Ecto neural progenitor cell (in vitro differentiated cells): ENCODE measurements around the gene GHDC.
A peak's percentile ranks its signal among the peaks of the same experiment; 100 is the strongest.
"Not testable (repeated sequence)": the region's sequence is repeated elsewhere in the genome, so short reads cannot be mapped to it uniquely, and the experiment has no call there.

Source experiments
- DNase-seq: peaks from one replicate; pipeline ENCODE4 v3.0.0-alpha.2; 2018; ENCODE audit warnings: low spot score

GHDC gene, protein sequence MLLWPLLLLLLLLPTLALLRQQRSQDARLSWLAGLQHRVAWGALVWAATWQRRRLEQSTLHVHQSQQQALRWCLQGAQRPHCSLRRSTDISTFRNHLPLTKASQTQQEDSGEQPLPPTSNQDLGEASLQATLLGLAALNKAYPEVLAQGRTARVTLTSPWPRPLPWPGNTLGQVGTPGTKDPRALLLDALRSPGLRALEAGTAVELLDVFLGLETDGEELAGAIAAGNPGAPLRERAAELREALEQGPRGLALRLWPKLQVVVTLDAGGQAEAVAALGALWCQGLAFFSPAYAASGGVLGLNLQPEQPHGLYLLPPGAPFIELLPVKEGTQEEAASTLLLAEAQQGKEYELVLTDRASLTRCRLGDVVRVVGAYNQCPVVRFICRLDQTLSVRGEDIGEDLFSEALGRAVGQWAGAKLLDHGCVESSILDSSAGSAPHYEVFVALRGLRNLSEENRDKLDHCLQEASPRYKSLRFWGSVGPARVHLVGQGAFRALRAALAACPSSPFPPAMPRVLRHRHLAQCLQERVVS

GRCh38 chr17:42193969-42194899 is at the start of gene GHDC:
Gene GHDC (minus strand): TSS chr17:42194494. CDS start chr17:42193581, 913 bp downstream.
- peak; percentile 86 for DNase-seq

DNA sequence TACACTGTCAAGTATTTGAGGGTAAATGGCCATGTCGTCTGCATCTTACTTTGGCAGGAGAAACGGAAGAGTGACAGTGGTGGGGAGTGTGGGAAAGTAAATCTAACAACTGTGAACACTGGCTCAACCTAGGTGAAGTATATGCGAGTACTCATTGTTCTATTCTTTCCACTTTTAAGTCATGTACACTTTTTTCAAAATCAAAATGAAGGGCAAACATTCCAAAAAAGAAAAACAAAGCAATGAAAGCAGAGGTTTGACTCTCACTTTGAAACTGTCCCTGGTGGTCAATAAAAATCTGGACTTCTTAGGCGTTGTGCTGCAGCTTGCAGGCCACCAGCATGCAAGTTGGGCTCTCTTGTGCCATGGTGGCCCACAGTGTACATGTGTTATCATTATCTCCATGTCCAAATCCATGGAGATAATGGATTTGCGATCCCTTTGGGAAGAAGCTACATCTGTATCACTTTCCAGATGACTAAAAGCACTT is 49.2 kb upstream of the GHDC start:
- DNase-seq: no peak

GRCh38 chr17:42241871-42242270 is 47.6 kb upstream of the GHDC start:
- DNase-seq: no peak

- DNase-seq: not testable (repeated sequence)
Measured at GRCh38 chr17:42240863-42241262, 46.6 kb upstream of the GHDC start.

- DNase-seq: no peak
Measured at GRCh38 chr17:42240201-42240600, 45.9 kb upstream of the GHDC start.

GRCh38 chr17:42239576-42239975 is 45.3 kb upstream of the GHDC start:
- not testable (repeated sequence) for DNase-seq

DNA sequence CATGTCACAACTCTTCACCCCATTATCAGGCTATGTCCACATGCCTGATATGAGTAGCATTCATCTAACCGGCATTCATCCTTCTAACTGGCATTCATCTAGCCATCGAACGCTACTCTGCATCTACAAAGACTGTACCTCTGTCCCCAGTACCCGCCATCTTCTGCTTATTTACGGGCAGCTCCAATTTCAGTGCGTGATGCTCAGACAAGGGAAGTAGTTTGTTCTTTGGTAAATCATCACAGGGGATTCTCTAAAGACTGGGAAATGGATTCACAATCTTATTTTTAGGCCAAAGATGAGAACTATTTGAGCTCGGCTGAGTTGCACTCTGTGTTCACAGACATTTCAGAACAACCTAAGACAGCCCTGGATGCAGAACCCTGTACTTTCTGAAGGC is 42.5 kb upstream of the GHDC start:
- no peak for DNase-seq

DNA sequence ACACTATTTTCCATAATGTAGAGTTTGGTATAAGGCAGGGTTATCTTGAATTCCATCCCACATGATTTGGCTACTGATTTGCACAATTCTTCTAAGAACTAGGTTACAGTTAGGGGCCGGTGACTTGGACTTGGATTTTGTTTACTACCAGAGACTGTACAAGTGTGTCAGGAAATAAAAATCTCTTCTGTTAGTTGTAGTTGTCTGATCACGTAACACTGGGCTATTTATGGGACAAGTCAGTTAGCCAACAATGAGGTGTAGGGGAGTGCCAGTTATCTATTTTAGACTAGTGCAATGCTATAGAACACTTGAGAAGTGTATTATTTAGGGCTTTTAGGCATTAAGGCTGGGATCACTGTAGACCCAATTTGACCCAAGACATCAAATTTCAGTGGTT is 39.7 kb upstream of the GHDC start:
- DNase-seq: no peak

- DNase-seq: no peak
Measured at GRCh38 chr17:42233156-42233555, 38.9 kb upstream of the GHDC start.

DNA sequence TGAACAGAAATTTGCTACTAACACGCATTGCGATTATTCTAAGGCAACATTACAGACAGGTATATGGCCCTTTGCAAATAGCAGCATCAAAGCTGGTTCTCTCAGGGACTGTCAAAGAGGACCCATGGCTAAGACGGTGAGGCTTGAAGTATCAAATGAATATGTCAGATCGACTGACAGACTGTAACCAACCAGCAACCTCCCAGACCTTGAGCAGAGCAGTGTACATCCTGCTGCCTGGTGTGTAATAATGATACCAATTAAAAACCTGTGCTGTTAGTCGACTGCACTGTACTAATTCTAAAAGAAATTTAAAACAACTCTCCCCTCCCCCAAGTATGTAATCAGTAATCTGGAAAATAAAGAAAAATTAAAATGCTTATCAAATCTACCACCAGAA is 35.9 kb upstream of the GHDC start:
- no peak for DNase-seq

DNA sequence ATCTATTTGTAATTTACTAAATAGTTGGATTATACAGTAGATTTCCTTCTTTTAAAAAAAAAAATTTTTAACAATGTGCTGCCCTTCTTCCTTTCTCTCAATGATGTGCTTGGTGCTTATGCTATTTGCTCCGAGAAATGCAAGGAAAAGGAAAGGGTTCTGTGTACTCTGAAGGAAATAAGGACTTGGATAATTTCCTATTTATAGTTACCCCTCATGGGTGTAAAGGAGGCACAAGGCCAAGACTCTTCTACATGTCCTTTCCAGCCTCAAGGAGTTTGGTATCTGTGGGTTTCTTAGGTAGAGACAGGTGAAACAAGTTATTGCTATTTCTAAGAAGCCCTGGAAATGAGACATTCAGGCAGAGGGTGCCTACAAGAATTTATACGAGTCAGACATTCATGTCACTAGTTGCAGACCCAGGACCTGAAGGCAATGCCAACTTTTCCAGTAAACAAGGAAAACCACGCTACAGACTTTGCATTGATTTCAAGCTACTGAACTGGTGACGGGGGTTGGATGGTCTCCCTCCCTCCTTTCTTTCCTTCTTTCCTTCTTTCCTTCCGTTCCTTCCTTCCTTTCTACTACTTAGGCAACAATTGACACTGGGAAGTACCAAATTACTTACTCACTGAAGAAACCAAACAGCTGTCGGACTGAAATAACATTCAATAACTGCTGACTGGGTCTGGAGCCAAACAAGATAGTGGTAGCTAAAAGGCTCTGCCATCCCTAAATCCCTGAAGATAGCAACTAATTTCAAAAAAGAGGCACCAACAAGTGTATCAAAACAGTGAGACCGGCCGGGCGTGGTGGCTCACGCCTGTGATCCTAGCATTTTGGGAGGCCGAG is 33.8 kb upstream of the GHDC start:
- no peak for DNase-seq

GRCh38 chr17:42225646-42226045 is 31.4 kb upstream of the GHDC start:
- no peak for DNase-seq

DNA sequence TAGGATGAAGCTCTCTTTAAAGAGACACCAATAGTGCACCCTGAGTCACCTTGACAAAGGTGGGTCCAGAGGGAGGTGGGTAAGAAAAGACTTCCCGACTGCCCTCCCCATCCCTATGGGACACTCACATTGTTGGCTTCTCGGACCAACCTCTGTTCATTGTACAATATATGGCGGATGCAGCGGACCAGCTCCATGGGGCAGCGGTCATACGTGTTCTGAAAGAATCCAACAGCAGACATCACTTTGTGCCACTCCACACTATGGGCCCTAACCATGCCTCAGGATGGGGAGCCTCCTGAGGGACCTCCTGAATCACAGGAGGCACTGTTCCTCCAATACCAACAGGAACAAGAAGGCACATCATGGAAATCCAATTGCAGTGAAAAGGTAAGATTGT is 30.4 kb upstream of the GHDC start:
- DNase-seq: no peak

GRCh38 chr17:42221886-42222745 is 27.8 kb upstream of the GHDC start:
- peak; percentile 72 for DNase-seq

GRCh38 chr17:42219280-42219679 is 25.0 kb upstream of the GHDC start:
- not testable (repeated sequence) for DNase-seq

GRCh38 chr17:42214156-42214555 is 19.9 kb upstream of the GHDC start:
- no peak for DNase-seq

DNA sequence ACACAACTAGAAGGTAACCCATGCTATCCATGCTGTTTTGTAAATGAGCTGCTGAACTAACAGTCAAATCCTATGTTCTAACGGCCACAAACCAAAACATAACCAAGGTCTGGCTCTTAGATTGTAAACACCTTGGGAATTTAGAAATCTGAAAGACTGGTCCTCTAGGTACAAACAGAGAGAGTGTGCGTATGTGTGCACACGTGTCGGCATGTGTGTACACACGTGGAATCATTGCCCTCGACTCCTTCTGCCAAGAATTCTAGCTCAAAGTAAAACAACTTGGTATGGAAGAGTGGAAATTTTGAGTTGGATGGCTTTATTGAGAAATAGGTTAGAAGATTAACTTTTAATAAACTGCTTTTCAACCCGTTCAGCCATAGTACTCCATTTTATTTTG is 18.1 kb upstream of the GHDC start:
- no peak for DNase-seq

DNA sequence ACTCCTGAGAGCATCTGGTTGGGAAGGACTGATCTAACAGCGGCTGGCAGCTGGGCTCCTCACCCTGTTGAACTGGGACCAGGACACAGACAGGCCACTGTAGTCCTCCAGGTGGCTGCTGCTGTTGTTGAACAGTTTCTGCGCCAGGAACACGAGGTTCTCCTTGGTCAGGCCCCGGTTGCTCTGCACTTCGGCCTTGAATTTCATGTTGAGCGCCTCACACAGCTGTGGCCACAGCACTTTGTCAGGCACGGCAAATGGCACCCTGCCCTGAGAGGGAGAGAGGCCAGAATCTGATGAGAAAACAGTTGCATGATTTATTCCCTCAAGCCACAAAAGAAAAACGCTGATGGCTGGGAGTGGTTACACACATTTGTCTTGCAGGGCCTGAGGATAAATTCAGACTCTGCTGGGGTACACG is 17.6 kb upstream of the GHDC start:
- DNase-seq: not testable (repeated sequence)

DNA sequence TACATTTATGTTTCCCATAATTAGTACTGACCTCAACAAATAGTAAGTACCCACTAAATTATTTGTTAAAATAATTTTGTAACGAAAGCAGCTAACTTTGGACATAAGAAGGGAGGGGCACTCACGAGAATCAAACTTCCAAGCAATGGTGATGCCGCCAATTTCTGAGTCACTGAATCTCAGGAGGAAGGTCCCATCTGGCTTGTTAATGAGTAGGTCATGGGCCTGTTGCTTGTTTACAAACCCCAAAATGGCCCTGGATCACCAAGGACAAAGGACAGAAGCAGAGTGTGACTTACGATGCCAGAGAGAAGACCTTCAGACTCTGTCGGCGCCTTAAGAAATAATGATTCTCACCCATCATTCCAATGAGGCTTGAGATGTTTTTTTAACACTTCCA is 15.8 kb upstream of the GHDC start:
- DNase-seq: no peak

GRCh38 chr17:42206153-42206612 is 11.9 kb upstream of the GHDC start:
- DNase-seq: not testable (repeated sequence)
